HCT116 (cell line): ENCODE results near the gene NDUFV3.

Experiments
- CTCF ChIP-seq, 3 experiments: fragments of 200-600 bp in 1 of 3; sonication (generic) in 1 of 3; IDR thresholded peaks in 2 of 3; conservative IDR thresholded peaks in 1 of 3; 2 replicates each; pipeline ENCODE4 v1.5.1; 2012 to 2017; ENCODE audit warnings: low read depth in 2 of 3, low read length in 2 of 3, antibody characterized with exemption in 1 of 3, borderline replicate concordance in 1 of 3, control low read depth in 1 of 3, mild to moderate bottlenecking in 1 of 3, mixed read lengths in 1 of 3, mixed run types in 1 of 3, moderate library complexity in 1 of 3; ENCODE audit not compliant: insufficient read depth in 1 of 3
- EGR1 ChIP-seq: IDR thresholded peaks from 2 replicates; pipeline ENCODE4 v1.6.1; 2012; ENCODE audit warnings: low read depth
- POLR2A ChIP-seq: IDR thresholded peaks from 2 replicates; pipeline ENCODE4 v1.7.0; 2011; ENCODE audit warnings: borderline replicate concordance; ENCODE audit not compliant: insufficient read depth, insufficient read length; ENCODE audit errors: extremely low read depth
- SIN3A ChIP-seq: IDR thresholded peaks from 2 replicates; pipeline ENCODE4 v1.6.1; 2012; ENCODE audit warnings: low read depth
- ZBTB33 ChIP-seq: IDR thresholded peaks from 2 replicates; pipeline ENCODE4 v1.6.1; 2011; ENCODE audit warnings: mild to moderate bottlenecking, low read length, moderate library complexity; ENCODE audit not compliant: insufficient replicate concordance; ENCODE audit errors: extremely low read depth

GRCh38 chr21:42850463-42850862, 42.6 kb upstream of the NDUFV3 start:
- TF ChIP-seq CTCF (IDR thresholded peaks at IDR 0.05 in 2 of 3, conservative IDR thresholded peaks at IDR 0.05 in 1 of 3; ENCODE audit: borderline replicate concordance in 1 of 3, insufficient read depth in 1 of 3, low read depth in 2 of 3, low read length in 2 of 3) = no peak
- no peak for TF ChIP-seq EGR1
- TF ChIP-seq SIN3A = no peak
- no peak for TF ChIP-seq POLR2A
- TF ChIP-seq ZBTB33 = no peak
